GM12878 (cell line): ENCODE data around the gene RIC8B. TPM values are rescaled to one million over a fixed set of nuclear protein-coding genes. Genes with fewer than 3 reads are reported as not detected.
A peak's percentile ranks its signal among the peaks of the same experiment; 100 is the strongest.

ENCODE experiments used
- BACH1 ChIP-seq: fragments of 450-650 bp; IDR thresholded peaks from 2 replicates; pipeline ENCODE4 v1.6.1; 2017; ENCODE audit warnings: mild to moderate bottlenecking, borderline replicate concordance
- BHLHE40 ChIP-seq, 2 experiments: fragments of 450-650 bp in 1 of 2; IDR thresholded peaks; 2 replicates each; pipeline ENCODE4 v1.6.1; 2011 to 2017; ENCODE audit warnings: low read depth in 2 of 2, borderline replicate concordance in 1 of 2, improper control_type of control experiment in 1 of 2, low read length in 1 of 2, mild to moderate bottlenecking in 1 of 2
- CBX5 ChIP-seq: sonication (generic); IDR thresholded peaks from 2 replicates; pipeline ENCODE4 v1.6.1; 2016; ENCODE audit warnings: low read depth, moderate library complexity, mild to moderate bottlenecking, inconsistent platforms
- CEBPZ ChIP-seq: fragments of 150-350 bp; IDR thresholded peaks from 2 replicates; pipeline ENCODE4 v1.6.1; 2016; ENCODE audit warnings: low read depth, low read length
- ETV6 ChIP-seq, 2 experiments: fragments of 450-650 bp in 1 of 2; IDR thresholded peaks in 1 of 2; conservative IDR thresholded peaks in 1 of 2; 2 replicates each; pipeline ENCODE4 v1.6.1; 2014; ENCODE audit warnings: antibody characterized with exemption in 1 of 2, borderline replicate concordance in 1 of 2, low read depth in 1 of 2, mild to moderate bottlenecking in 1 of 2, moderate library complexity in 1 of 2
- FOXK2 ChIP-seq: fragments of 450-650 bp; IDR thresholded peaks from 2 replicates; pipeline ENCODE4 v1.6.1; 2017; ENCODE audit warnings: mild to moderate bottlenecking, moderate library complexity
- GABPA ChIP-seq: IDR thresholded peaks from 2 replicates; pipeline ENCODE4 v1.6.1; 2014; ENCODE audit warnings: antibody characterized with exemption, low read depth, mild to moderate bottlenecking, inconsistent platforms
- HDAC2 ChIP-seq: fragments of 200-600 bp; sonication (generic); IDR thresholded peaks from 2 replicates; pipeline ENCODE4 v1.6.1; 2017
- IRF3 ChIP-seq: fragments of 450-650 bp; IDR thresholded peaks from 2 replicates; pipeline ENCODE4 v1.6.1; 2014; ENCODE audit warnings: mild to moderate bottlenecking
- JUNB ChIP-seq: IDR thresholded peaks from 2 replicates; pipeline ENCODE4 v1.6.1; 2016; ENCODE audit warnings: antibody characterized with exemption, mild to moderate bottlenecking
- KAT2A ChIP-seq: conservative IDR thresholded peaks from 2 replicates; pipeline ENCODE4 v1.6.1; 2011; ENCODE audit warnings: low read depth, low read length; ENCODE audit not compliant: control insufficient read depth
- KLF5 ChIP-seq: fragments of 450-650 bp; IDR thresholded peaks from 2 replicates; pipeline ENCODE4 v1.6.1; 2014; ENCODE audit warnings: mild to moderate bottlenecking; ENCODE audit not compliant: partially characterized antibody
- MEF2A ChIP-seq: IDR thresholded peaks from 2 replicates; pipeline ENCODE4 v1.6.1; 2011; ENCODE audit warnings: low read depth, mild to moderate bottlenecking, low read length, moderate library complexity; ENCODE audit not compliant: insufficient read depth
- MTA3 ChIP-seq: IDR thresholded peaks from 2 replicates; pipeline ENCODE4 v1.6.1; 2012; ENCODE audit warnings: low read length, inconsistent platforms, borderline replicate concordance
- NRF1 ChIP-seq: conservative IDR thresholded peaks from 2 replicates; pipeline ENCODE4 v1.6.1; 2011; ENCODE audit warnings: mild to moderate bottlenecking, low read depth, low read length, improper control_type of control experiment
- PML ChIP-seq: IDR thresholded peaks from 2 replicates; pipeline ENCODE4 v1.6.1; 2012; ENCODE audit warnings: low read length, inconsistent platforms
- POLR2A ChIP-seq: IDR thresholded peaks from 2 replicates; pipeline ENCODE4 v1.6.1; 2011; ENCODE audit warnings: low read depth, mild to moderate bottlenecking, low read length
- RAD21 ChIP-seq: IDR thresholded peaks from 2 replicates; pipeline ENCODE4 v1.6.1; 2011; ENCODE audit warnings: mild to moderate bottlenecking, low read depth, low read length, moderate library complexity; ENCODE audit not compliant: insufficient read depth
- SIN3A ChIP-seq: IDR thresholded peaks from 2 replicates; pipeline ENCODE4 v1.6.1; 2012; ENCODE audit warnings: low read depth, low read length, improper control_type of control experiment
- SMAD5 ChIP-seq: IDR thresholded peaks from 2 replicates; pipeline ENCODE4 v1.6.1; 2016; ENCODE audit warnings: antibody characterized with exemption, low read depth
- SUZ12 ChIP-seq: fragments of 200-600 bp; sonication (generic); IDR thresholded peaks from one replicate; pipeline ENCODE4 v1.6.1; 2018; ENCODE audit warnings: antibody characterized with exemption, mild to moderate bottlenecking; ENCODE audit not compliant: unreplicated experiment
- polyA plus RNA-seq, 11 experiments: library from polyadenylated mRNA; depleted of rRNA in 4 of 11; unstranded in 6 of 11; stranded (reverse) in 5 of 11; fragments of >200 nt; fragmentation: Nextera tagmentation in 4 of 11; fragmentation: Illumina TruSeq in 1 of 11; extraction: Ambion mirVana in 4 of 11; extraction: Trizol in 1 of 11; gene quantifications; 1 replicate in 1 of 11; 2 replicates in 10 of 11; pipeline versions ENCODE4 v1.2.1 to v1.2.3, GENCODE V29; 2011 to 2016; ENCODE audit warnings: inconsistent platforms in 2 of 11, missing spikeins in 2 of 11, low read depth in 1 of 11
- total RNA-seq, 4 experiments: library from RNA; depleted of rRNA in 3 of 4; stranded (reverse); fragments of >200 nt in 3 of 4; fragmentation: Illumina TruSeq in 1 of 4; extraction: Trizol in 1 of 4; gene quantifications; 2 replicates each; pipeline versions ENCODE4 v1.2.1 to v1.2.3, GENCODE V29; 2013 to 2021

Gene RIC8B
- total and polyA plus RNA-seq, 10 of the 15 experiments (the other 5 are each of a cell fraction or from before 2014, with no cell fraction given) = 2.3 to 10.8 (median 6.2) TPM

- TF ChIP-seq CEBPZ = no peak
- TF ChIP-seq KLF5 = no peak
- no peak for TF ChIP-seq IRF3
- TF ChIP-seq MTA3 = no peak
- TF ChIP-seq RAD21 = no peak
- no peak for TF ChIP-seq JUNB
- no peak for TF ChIP-seq SMAD5
- TF ChIP-seq SIN3A = no peak
- TF ChIP-seq BACH1 = no peak
- no peak for TF ChIP-seq GABPA
- TF ChIP-seq HDAC2 = no peak
- no peak for TF ChIP-seq ETV6 (conservative IDR thresholded peaks at IDR 0.05 in 1 of 2, IDR thresholded peaks at IDR 0.05 in 1 of 2; ENCODE audit: borderline replicate concordance in 1 of 2, low read depth in 1 of 2)
- TF ChIP-seq CBX5 = no peak
- no peak for TF ChIP-seq PML
- TF ChIP-seq FOXK2 = no peak
- TF ChIP-seq NRF1 = no peak
- no peak for TF ChIP-seq POLR2A
- TF ChIP-seq SUZ12 = no peak
- peak; percentile 18 to 63; a peak in 1 of 4 replicates for TF ChIP-seq BHLHE40 (IDR thresholded peaks at IDR 0.05; ENCODE audit: borderline replicate concordance in 1 of 2, low read depth in 2 of 2, low read length in 1 of 2)
- no peak for TF ChIP-seq KAT2A
- TF ChIP-seq MEF2A = no peak
- TF ChIP-seq, all 136 proteins: peak for 16
Measured at GRCh38 chr12:106753526-106753925, 21.0 kb upstream of the RIC8B start (continued).
